ENCODE data around the gene CAMKK2.
"Not testable (repeated sequence)": the region's sequence is repeated elsewhere in the genome, so short reads cannot be mapped to it uniquely, and the experiment has no call there.

Gene CAMKK2

DNA sequence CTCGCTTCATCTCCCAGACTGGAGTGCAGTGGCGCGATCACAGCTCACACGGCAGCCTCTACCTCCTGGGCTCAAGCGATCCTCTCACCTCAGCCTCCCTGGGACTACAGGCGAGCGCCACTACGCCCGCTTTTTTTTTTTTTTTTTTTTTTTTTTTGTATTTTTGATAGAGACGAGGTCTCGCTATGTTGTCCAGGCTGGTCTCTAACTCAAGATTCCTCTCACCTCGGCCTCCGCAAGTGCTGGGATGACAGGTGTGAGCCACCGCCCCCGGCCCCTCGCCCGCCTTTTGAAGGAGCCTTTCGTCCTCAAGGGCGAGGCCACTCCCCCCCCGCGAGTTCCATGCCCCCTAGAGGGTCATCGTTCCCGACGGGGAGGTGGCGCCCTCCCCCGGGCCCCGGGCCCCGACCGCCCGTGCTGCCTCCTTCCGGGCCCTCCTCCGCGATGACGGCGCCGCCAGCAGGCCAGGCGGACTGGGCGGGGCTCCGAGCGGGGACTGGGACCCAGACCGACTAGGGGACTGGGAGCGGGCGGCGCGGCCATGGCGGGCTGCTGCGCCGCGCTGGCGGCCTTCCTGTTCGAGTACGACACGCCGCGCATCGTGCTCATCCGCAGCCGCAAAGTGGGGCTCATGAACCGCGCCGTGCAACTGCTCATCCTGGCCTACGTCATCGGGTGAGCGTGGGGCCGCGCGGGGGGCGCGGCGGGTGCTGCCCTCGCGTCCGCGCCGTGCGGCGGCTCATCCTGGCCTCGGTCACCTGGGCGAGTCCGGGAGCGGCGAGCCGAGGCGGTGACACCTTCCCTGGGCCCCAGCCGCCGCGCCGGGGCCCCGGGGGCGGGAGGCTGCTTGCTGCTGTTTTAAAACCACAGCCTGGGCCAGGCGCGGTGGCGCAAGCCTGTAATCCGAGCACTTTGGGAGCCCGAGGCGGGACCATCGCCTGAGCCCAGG lies 86.6 kb downstream of the CAMKK2 start, which contains the start of gene P2RX4:
Gene P2RX4, plus strand, starts transcription at position 506 of the 949 bp plus-strand sequence. Its CDS starts 36 bp downstream, at position 542.
- Histone ChIP-seq H3K4me3 (ENCODE audit: low read length) (peak within 1 kb of the TSS; percentile 86), H3K36me3 (replicated peaks; ENCODE audit: low read depth, low read length) (no peaks in the 10 kb centered on the region), H3K79me2 (ENCODE audit: low read length) (peaks cover 5% of the 10 kb centered on the region), H3K27ac (ENCODE audit: low read length) (peak within 1 kb of the TSS; percentile 10), H3K27me3 (ENCODE audit: low read depth, low read length) (no peaks in the 10 kb centered on the region), H3K9me3 (ENCODE audit: insufficient read depth, low read length) (no peaks in the 10 kb centered on the region), H2AFZ (ENCODE audit: low read depth, low read length) (peak within 1 kb of the TSS; percentile 67), H3K4me1 (ENCODE audit: low read length) (peaks cover 10% of the 10 kb centered on the region), H3K4me2 (ENCODE audit: low read length) (peak within 1 kb of the TSS; percentile 96), H4K20me1 (ENCODE audit: insufficient read depth, low read length) (no peaks in the 10 kb centered on the region), H3K9ac (ENCODE audit: low read length) (peak within 1 kb of the TSS; percentile 72)
- no peak for TF ChIP-seq EZH2phosphoT487 (IDR thresholded peaks at IDR 0.05; ENCODE audit: low read depth)
- TF ChIP-seq CTCF (IDR thresholded peaks at IDR 0.05; ENCODE audit: low read depth, low read length), result peak; percentile 69

DNA sequence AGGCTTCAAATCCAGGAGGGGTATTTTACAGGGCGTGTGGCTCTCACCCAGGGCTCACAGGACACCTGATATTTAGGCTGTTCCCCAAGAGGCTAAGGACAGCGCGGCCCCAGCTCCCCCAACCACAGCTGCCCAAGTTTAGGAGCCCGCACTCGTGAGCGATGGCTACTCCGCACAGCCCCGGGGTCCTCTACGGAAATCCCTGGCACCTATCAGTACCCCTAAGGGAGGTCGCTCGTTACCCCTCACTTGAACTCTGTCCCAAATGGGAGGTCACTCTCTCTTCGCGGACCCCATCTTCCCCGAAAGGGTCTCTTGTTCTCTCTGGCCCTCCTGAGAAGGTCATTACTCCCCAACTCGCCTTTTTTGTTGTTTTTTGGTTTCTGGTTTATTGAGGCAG lies 87.3 kb downstream of the CAMKK2 start:
- H3K4me3 ChIP-seq (ENCODE audit: low read length), result peak overlapping the region; percentile 86

DNA sequence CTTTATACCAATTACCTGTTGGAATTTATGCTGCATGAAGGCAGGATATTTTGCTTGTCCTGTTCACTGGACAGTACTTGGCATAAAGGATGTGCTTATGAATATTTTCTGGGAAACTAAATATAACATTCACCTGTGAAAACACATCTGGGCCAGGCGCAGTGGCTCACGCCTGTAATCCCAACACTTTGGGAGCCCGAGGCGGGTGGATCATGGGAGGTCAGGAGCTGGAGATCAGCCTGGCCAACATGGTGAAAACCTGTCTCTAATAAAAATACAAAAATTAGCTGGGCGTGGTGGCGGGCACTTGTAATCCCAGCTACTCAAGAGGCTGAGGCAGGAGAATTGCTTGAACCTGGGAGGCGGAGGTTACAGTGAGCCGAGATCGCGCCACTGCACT lies 87.9 kb downstream of the CAMKK2 start:
- not testable (repeated sequence) for H3K27me3 ChIP-seq (ENCODE audit: low read depth, low read length); H3K79me2 ChIP-seq (ENCODE audit: low read length); H3K9me3 ChIP-seq (ENCODE audit: insufficient read depth, low read length); H3K4me3 ChIP-seq (ENCODE audit: low read length); H4K20me1 ChIP-seq (ENCODE audit: insufficient read depth, low read length); H3K36me3 ChIP-seq (replicated peaks; ENCODE audit: low read depth, low read length); H3K27ac ChIP-seq (ENCODE audit: low read length); H3K4me2 ChIP-seq (ENCODE audit: low read length); H3K9ac ChIP-seq (ENCODE audit: low read length); H2AFZ ChIP-seq (ENCODE audit: low read depth, low read length)
- H3K4me1 ChIP-seq (ENCODE audit: low read length), result peaks cover 10% of the 10 kb centered on the region

More for the DNA sequence above, 87.3 kb downstream of the CAMKK2 start:
- Histone ChIP-seq H4K20me1 (ENCODE audit: insufficient read depth, low read length) (no peaks in the 10 kb centered on the region), H3K36me3 (replicated peaks; ENCODE audit: low read depth, low read length) (no peaks in the 10 kb centered on the region), H3K4me2 (ENCODE audit: low read length) (peak overlapping the region; percentile 96), H3K79me2 (ENCODE audit: low read length) (peaks cover 5% of the 10 kb centered on the region), H3K9ac (ENCODE audit: low read length) (peak overlapping the region; percentile 72), H3K27ac (ENCODE audit: low read length) (no peak overlapping the region), H3K9me3 (ENCODE audit: insufficient read depth, low read length) (no peaks in the 10 kb centered on the region), H3K4me1 (ENCODE audit: low read length) (peaks cover 10% of the 10 kb centered on the region), H3K27me3 (ENCODE audit: low read depth, low read length) (no peaks in the 10 kb centered on the region), H2AFZ (ENCODE audit: low read depth, low read length) (peak overlapping the region; percentile 67; the same call in 1 of the 2 replicates)
- TF ChIP-seq EZH2phosphoT487 (IDR thresholded peaks at IDR 0.05; ENCODE audit: low read depth), result no peak

DNA sequence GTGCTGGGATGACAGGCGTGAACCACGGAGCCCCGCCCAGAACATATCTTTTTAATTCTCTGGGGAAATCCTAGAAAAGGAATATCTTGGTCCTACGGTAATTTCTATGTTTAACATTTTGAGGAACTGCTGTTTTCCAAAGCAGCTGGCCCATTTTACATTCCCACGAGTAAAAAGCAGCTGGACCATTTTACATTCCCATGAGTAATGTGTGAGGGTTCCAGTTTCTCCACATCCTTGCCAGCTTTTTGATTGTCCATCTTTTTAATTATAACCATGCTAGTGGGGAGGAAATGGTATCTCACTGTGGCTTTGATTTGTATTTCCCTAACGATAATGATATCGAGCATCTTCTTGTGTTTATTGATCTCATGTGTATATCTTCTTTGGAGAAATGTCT lies 91.0 kb downstream of the CAMKK2 start:
- Histone ChIP-seq H3K27ac (ENCODE audit: low read length) (no peak overlapping the region), H3K4me1 (ENCODE audit: low read length) (peaks cover 5% of the 10 kb centered on the region), H2AFZ (ENCODE audit: low read depth, low read length) (no peak overlapping the region), H3K9ac (ENCODE audit: low read length) (no peak overlapping the region), H3K27me3 (ENCODE audit: low read depth, low read length) (no peaks in the 10 kb centered on the region), H4K20me1 (ENCODE audit: insufficient read depth, low read length) (no peaks in the 10 kb centered on the region), H3K4me3 (ENCODE audit: low read length) (no peak overlapping the region), H3K9me3 (ENCODE audit: insufficient read depth, low read length) (no peaks in the 10 kb centered on the region), H3K79me2 (ENCODE audit: low read length) (peaks cover under 1% of the 10 kb centered on the region; the same call in 1 of the 2 replicates), H3K36me3 (replicated peaks; ENCODE audit: low read depth, low read length) (no peaks in the 10 kb centered on the region), H3K4me2 (ENCODE audit: low read length) (no peak overlapping the region)
- no peak for TF ChIP-seq CTCF (IDR thresholded peaks at IDR 0.05; ENCODE audit: low read depth, low read length)
- TF ChIP-seq EZH2phosphoT487 (IDR thresholded peaks at IDR 0.05; ENCODE audit: low read depth), result no peak

- Histone ChIP-seq H3K27me3 (ENCODE audit: low read depth, low read length) (no peaks in the 10 kb centered on the region), H3K36me3 (replicated peaks; ENCODE audit: low read depth, low read length) (no peaks in the 10 kb centered on the region), H3K27ac (ENCODE audit: low read length) (no peak overlapping the region), H2AFZ (ENCODE audit: low read depth, low read length) (no peak overlapping the region), H3K79me2 (ENCODE audit: low read length) (no peaks in the 10 kb centered on the region), H3K4me1 (ENCODE audit: low read length) (no peaks in the 10 kb centered on the region), H3K4me3 (ENCODE audit: low read length) (no peak overlapping the region), H4K20me1 (ENCODE audit: insufficient read depth, low read length) (no peaks in the 10 kb centered on the region), H3K9me3 (ENCODE audit: insufficient read depth, low read length) (no peaks in the 10 kb centered on the region), H3K4me2 (ENCODE audit: low read length) (no peak overlapping the region), H3K9ac (ENCODE audit: low read length) (no peak overlapping the region)
- no peak for TF ChIP-seq EZH2phosphoT487 (IDR thresholded peaks at IDR 0.05; ENCODE audit: low read depth)
- no peak for TF ChIP-seq CTCF (IDR thresholded peaks at IDR 0.05; ENCODE audit: low read depth, low read length)
Observed at GRCh38 chr12:121203482-121203881, 93.0 kb downstream of the CAMKK2 start.

All from OCI-LY3 (cell line).